Parathyroid adenoma (tissue), 2 donors: ENCODE results near the gene CTNNAL1.
A peak's percentile ranks its signal among the peaks of the same experiment; 100 is the strongest.
"Not testable (repeated sequence)": the region's sequence is repeated elsewhere in the genome, so short reads cannot be mapped to it uniquely, and the experiment has no call there.

Source experiments
- H2AFZ ChIP-seq: fragments of 300-600 bp; sonication (generic); one replicate; pipeline ENCODE4 v1.7.0; 2017; ENCODE audit warnings: antibody characterized with exemption, mild to moderate bottlenecking
- H3K27ac ChIP-seq: fragments of 300-600 bp; sonication (generic); one replicate; pipeline ENCODE4 v1.7.0; 2017
- H3K27me3 ChIP-seq: fragments of 300-600 bp; sonication (generic); one replicate; pipeline ENCODE4 v1.7.0; 2017; ENCODE audit warnings: low read length; ENCODE audit not compliant: control insufficient read depth, insufficient read depth
- H3K36me3 ChIP-seq: fragments of 300-600 bp; sonication (generic); one replicate; pipeline ENCODE4 v1.7.0; 2017; ENCODE audit warnings: low read length; ENCODE audit not compliant: control insufficient read depth, insufficient read depth
- H3K4me1 ChIP-seq: fragments of 300-600 bp; sonication (generic); one replicate; pipeline ENCODE4 v1.7.0; 2017; ENCODE audit warnings: control low read depth
- H3K4me2 ChIP-seq: fragments of 300-600 bp; sonication (generic); one replicate; pipeline ENCODE4 v1.7.0; 2017; ENCODE audit warnings: low read length
- H3K4me3 ChIP-seq: fragments of 300-600 bp; sonication (generic); one replicate; pipeline ENCODE4 v1.7.0; 2017; ENCODE audit warnings: low read depth, low read length
- H3K79me2 ChIP-seq: fragments of 300-600 bp; sonication (generic); one replicate; pipeline ENCODE4 v1.7.0; 2017; ENCODE audit warnings: control low read depth
- H3K9ac ChIP-seq: fragments of 300-600 bp; sonication (generic); one replicate; pipeline ENCODE4 v1.7.0; 2017; ENCODE audit warnings: mild to moderate bottlenecking
- H3K9me3 ChIP-seq: fragments of 300-600 bp; sonication (generic); one replicate; pipeline ENCODE4 v1.7.0; 2017; ENCODE audit warnings: low read length; ENCODE audit not compliant: control insufficient read depth
- TF ChIP-seq, protein P1 (sequence below): fragments of 300-600 bp; sonication (generic); IDR thresholded peaks from one replicate; pipeline ENCODE4 v1.7.0; 2017; ENCODE audit warnings: antibody characterized with exemption, mild to moderate bottlenecking
- donor health status: primary hyperparathyroidism.

Gene CTNNAL1

DNA sequence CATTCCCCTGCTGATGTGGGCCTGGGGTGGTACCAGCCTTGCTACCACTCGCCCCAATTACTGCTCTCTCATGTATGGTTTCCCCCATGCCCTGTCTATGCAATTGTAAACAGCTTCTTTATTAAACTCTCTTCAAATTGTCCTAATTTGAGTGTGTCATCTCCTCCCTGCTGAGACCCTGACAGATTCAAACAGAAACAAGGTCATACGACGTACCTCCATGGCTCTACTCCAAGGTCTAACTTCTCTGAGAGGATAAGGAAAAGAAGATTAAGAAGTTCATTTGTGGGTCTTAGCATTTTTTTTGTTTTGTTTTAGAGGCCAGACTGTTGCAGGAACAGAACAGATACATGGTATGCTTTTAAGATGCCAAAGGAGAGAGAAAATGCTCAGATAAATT lies 41.1 kb downstream of the CTNNAL1 start:
- Histone ChIP-seq H3K27ac (no peak overlapping the region), H3K9me3 (no peaks in the 10 kb centered on the region), H3K4me1 (no peaks in the 10 kb centered on the region), H3K79me2 (no peaks in the 10 kb centered on the region), H3K36me3 (no peaks in the 10 kb centered on the region), H2AFZ (no peak overlapping the region), H3K4me2 (peak overlapping the region; percentile 19), H3K27me3 (no peaks in the 10 kb centered on the region), H3K4me3 (no peak overlapping the region), H3K9ac (no peak overlapping the region)
- TF ChIP-seq, protein P1, sequence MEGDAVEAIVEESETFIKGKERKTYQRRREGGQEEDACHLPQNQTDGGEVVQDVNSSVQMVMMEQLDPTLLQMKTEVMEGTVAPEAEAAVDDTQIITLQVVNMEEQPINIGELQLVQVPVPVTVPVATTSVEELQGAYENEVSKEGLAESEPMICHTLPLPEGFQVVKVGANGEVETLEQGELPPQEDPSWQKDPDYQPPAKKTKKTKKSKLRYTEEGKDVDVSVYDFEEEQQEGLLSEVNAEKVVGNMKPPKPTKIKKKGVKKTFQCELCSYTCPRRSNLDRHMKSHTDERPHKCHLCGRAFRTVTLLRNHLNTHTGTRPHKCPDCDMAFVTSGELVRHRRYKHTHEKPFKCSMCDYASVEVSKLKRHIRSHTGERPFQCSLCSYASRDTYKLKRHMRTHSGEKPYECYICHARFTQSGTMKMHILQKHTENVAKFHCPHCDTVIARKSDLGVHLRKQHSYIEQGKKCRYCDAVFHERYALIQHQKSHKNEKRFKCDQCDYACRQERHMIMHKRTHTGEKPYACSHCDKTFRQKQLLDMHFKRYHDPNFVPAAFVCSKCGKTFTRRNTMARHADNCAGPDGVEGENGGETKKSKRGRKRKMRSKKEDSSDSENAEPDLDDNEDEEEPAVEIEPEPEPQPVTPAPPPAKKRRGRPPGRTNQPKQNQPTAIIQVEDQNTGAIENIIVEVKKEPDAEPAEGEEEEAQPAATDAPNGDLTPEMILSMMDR, result no peak

DNA sequence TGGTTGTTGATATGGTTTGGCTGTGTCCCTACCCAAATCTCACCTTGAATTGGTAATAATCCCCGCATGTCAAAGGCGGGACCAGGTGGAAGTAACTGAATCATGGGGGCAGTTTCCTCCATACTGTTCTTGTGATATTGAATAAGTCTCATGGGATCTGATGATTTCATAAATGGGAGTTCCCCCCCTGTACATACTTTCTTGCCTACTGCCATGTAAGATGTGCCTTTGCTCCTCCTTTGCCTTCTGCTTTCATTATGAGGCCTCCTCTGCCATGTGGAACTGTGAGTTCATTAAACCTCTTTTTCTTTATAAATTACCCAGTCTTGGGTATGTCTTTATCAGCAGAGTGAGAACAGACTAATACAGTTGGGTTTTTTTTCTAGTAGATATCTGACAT lies 41.9 kb downstream of the CTNNAL1 start:
- not testable (repeated sequence) for H3K9me3 ChIP-seq, H3K27me3 ChIP-seq, H3K4me2 ChIP-seq, H3K79me2 ChIP-seq, H3K4me1 ChIP-seq, H3K9ac ChIP-seq, H2AFZ ChIP-seq, H3K4me3 ChIP-seq, H3K36me3 ChIP-seq, H3K27ac ChIP-seq

DNA sequence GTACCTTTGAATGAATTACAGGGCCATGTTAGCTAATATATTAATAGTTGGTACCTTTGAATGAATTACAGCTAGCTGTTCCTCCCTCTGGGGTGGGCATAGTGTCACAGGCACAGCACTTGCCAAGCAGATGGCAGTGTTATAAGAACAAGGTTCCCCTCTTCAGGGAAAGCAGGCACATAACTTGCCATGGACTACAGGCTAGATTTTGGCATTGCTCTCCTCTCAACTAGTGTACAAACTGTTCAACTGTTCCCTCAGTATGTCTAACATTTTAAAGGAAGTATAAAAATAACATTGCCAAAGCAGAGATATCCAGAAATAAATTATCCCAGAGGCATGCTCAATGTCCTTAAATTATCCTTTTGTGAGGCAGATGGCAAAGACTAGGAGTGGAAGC lies 45.4 kb downstream of the CTNNAL1 start:
- H3K4me2 ChIP-seq, result no peak overlapping the region
- no peaks in the 10 kb centered on the region for H3K9me3 ChIP-seq
- no peak overlapping the region for H3K9ac ChIP-seq
- H2AFZ ChIP-seq, result no peak overlapping the region
- no peak overlapping the region for H3K27ac ChIP-seq
- TF ChIP-seq, protein P1, result no peak
- peaks cover 8% of the 10 kb centered on the region for H3K4me1 ChIP-seq
- H3K79me2 ChIP-seq, result no peaks in the 10 kb centered on the region
- no peak overlapping the region for H3K4me3 ChIP-seq
- no peaks in the 10 kb centered on the region for H3K27me3 ChIP-seq
- H3K36me3 ChIP-seq, result no peaks in the 10 kb centered on the region

DNA sequence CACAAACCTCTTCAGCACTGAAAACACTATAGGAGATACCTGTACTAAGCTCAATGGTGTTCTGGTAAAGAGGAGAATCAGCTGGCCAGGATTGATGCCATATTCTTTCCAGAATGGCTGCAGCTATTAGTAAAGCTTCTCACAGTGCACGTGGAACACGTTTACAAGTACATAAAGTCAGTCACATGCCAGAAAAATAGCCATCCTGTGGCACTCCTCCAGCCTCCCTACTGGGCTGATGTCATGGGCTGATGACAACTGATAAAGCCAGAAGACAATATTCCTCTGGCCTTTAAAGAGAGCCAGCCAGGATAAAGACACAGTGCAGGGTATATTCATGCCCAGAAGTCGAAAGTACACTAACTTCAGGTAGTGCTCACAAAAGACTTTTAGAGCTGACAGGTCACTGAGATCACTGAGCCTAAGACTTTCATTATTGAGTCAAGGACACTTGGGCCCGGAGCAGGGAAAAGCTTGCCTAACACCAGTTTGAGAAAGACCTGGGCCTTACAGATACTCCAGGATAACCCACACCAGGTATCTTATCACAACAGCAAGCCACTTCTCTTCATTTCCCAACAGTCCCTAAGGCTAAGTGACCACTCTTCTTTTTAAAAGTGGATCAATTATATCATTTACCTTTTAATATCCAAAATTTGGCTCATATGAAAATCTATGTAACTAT lies 49.7 kb downstream of the CTNNAL1 start:
- TF ChIP-seq, protein P1, result no peak
- Histone ChIP-seq H3K4me3 (no peak overlapping the region), H3K4me1 (peaks cover 8% of the 10 kb centered on the region), H3K9ac (no peak overlapping the region), H3K27me3 (no peaks in the 10 kb centered on the region), H3K4me2 (no peak overlapping the region), H3K79me2 (no peaks in the 10 kb centered on the region), H3K9me3 (no peaks in the 10 kb centered on the region), H2AFZ (peak overlapping the region; percentile 16), H3K27ac (peak overlapping the region; percentile 8), H3K36me3 (no peaks in the 10 kb centered on the region)

DNA sequence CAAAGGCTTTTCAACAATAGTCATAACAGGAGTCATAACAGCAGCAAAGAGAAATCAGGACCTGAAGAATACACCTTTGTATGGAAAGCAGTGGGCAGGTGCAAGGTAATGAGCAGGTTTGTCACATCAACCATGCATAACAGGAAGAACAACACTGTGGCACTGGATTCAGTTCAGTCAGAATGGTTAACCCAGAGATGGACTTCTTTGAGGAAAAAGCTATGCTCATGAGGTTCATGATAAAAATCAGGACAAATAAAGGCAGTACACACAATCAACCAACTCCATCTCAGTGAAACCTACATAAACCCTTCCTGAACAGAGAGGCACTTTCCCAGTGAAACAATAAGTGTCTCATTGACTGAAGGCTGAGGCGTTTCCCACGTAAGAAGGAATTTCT lies 52.1 kb downstream of the CTNNAL1 start:
- Histone ChIP-seq H3K9me3 (no peaks in the 10 kb centered on the region), H2AFZ (no peak overlapping the region), H3K4me2 (peak overlapping the region; percentile 18), H3K4me3 (no peak overlapping the region), H3K4me1 (peaks cover 11% of the 10 kb centered on the region), H3K79me2 (no peaks in the 10 kb centered on the region), H3K36me3 (no peaks in the 10 kb centered on the region), H3K27me3 (no peaks in the 10 kb centered on the region), H3K27ac (no peak overlapping the region), H3K9ac (no peak overlapping the region)
- TF ChIP-seq, protein P1, result no peak
